Retina (tissue), 1 donor: Measurements from ENCODE around the gene ANK3.

ENCODE experiments used
- DNase-seq: peaks from one replicate; pipeline ENCODE4 v3.0.0-alpha.2; 2016

ANK3 gene

DNA sequence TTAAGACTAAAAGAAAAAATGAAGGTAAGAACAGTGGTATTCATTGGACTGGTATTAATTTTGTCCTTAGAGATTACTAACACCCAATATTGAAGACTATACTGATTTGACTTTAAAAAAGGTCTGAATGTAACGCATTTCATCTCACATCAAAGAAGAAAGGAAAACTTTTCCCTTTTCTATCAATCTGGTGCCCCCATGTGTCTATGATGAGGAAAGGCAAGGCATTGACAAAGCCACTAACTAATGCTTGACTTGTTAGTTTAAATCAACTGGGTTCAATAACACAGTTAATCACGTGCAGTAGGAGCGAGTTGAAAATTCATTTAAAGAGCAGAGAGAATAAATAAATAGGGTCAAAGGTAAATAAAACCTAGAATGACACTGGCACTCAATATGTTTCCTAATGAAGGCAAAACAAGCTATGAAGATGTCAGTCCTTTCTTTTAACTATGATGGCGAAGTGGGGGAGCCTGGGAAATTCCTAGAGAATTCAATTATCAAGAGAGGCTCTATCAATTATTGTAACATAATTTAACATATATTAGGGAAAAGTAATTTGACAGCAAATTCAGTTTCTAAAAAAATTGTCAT lies 180.9 kb downstream of the ANK3 start:
- no peak for DNase-seq

GRCh38 chr10:60207894-60208293 lies 181.8 kb downstream of the ANK3 start:
- no peak for DNase-seq

DNA sequence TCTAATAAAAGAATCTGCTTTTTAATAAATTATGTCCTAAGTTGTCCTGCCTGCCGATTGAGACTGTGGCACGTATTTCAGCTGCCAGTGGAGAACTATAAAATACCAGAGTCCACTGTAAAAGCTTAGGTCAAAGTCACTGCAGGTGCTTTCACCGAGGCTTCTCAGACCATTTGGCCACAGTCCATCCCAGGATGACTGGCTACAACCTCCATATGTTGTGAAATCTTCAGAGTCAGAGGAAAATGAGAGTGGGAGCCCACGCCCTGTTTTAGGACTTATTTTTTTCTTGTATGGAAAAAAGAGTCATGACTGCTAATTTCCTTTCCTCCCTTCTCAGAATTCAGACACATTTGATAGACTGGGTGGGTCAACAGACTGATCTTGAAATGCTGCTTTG lies 182.9 kb downstream of the ANK3 start:
- DNase-seq: no peak

GRCh38 chr10:60205741-60206140 lies 183.9 kb downstream of the ANK3 start:
- DNase-seq: no peak

- DNase-seq: no peak
Measured at GRCh38 chr10:60203993-60204618, 185.6 kb downstream of the ANK3 start.

GRCh38 chr10:60200682-60201053 lies 189.0 kb downstream of the ANK3 start:
- DNase-seq: no peak

GRCh38 chr10:60200012-60200681 lies 189.5 kb downstream of the ANK3 start:
- no peak for DNase-seq

GRCh38 chr10:60197206-60197605 lies 192.5 kb downstream of the ANK3 start:
- no peak for DNase-seq

DNA sequence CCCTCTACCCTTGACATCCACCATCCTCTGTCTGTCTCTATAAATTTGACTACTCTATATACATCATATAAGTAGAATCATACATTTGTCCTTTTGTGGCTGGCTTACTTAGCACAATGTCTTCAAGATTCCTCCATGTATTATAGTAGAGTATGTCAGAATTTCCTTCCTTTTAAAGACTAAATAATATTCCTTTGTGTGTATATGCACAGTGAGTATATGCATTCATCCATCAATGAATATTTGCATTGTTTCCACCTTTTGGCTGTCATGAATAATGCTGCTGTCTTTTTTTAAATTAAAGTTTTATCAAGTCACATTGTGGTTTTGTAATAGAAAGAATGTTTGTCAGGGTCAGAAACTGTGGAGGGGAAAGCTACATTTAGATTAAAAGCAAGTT lies 195.3 kb downstream of the ANK3 start:
- DNase-seq: no peak

GRCh38 chr10:60192946-60193345 lies 196.7 kb downstream of the ANK3 start:
- DNase-seq: no peak

GRCh38 chr10:60189861-60190475 lies 199.7 kb downstream of the ANK3 start:
- DNase-seq: no peak

- no peak for DNase-seq
Measured at GRCh38 chr10:60188548-60188947, 201.1 kb downstream of the ANK3 start.

GRCh38 chr10:60187691-60188090 lies 202.0 kb downstream of the ANK3 start:
- DNase-seq: no peak

GRCh38 chr10:60186315-60187071 lies 203.2 kb downstream of the ANK3 start:
- no peak for DNase-seq

- no peak for DNase-seq
Measured at GRCh38 chr10:60185421-60185820, 204.3 kb downstream of the ANK3 start.

DNA sequence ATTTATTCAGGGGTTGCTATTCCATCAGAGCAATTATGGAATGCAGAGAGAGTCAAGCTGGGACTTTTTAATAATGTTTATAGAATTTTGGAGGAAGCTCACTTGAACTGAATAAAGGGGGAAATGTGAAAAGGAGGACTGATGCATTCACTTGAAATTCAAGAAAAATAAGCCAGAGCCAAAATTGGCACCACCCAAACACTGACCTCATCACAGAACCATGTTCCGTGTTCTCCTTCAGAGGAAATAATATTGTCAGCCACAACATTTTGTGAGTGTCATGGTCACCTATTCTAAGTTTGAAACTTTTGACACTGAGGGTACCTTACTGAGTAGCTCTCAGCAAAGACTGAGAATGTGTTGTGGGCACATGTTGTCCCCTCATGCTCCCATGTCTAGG lies 207.0 kb downstream of the ANK3 start:
- no peak for DNase-seq

- no peak for DNase-seq
Measured at GRCh38 chr10:60176925-60177324, 212.8 kb downstream of the ANK3 start.

DNA sequence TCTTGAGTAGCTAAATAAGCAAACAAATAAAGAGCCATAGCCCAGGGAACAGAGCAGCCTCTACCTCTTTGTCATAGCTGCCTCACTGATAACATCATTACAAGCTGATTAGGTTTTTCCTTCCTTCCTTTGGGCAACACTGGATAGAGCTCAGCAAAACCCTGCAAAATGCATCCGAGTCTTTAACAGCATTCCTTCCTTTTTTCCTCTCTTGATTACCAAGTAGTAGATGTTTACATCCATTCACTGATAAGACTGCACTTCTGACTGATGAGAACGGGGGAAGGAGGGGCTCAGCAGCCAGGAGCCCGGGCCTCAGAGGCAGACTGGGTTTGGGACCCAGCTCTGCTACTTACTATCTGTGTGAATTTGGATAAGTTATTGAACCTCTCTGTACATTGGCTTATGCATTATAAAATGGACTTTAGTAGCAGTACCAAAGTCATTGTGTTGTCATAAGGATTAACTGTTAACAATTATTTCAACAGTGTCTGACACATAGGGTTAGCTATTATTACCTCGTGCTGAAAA lies 214.2 kb downstream of the ANK3 start:
- DNase-seq: no peak

- no peak for DNase-seq
Measured at GRCh38 chr10:60172363-60172990, 217.2 kb downstream of the ANK3 start.

DNA sequence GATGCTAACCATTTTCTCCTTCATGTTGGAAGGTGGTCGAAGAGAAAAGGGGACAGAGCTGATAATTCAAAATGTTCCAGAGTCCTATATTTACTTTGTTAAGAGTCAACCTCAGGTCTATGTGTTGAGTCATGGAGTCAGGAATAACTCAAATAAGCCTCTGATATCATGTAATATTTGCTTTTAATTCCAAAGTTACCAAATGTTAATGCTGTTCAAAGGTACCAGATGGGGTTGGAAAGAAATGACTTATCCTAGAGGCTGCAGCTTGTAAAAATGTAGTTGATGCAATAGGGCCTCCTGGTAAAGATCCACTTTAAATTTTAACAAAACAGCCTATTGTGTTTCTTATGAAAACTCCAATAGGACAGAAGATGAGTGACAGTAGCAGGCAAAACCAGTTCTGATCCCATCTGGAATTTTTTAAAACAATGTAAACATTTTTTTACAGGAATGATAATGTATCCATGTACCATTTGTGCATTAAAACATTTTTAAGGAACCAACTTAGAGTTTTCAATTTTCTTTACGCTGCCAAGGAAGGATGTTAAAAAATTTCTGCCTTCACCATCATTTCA lies 218.2 kb downstream of the ANK3 start:
- no peak for DNase-seq

GRCh38 chr10:60170250-60170649 lies 219.4 kb downstream of the ANK3 start:
- DNase-seq: no peak

DNA sequence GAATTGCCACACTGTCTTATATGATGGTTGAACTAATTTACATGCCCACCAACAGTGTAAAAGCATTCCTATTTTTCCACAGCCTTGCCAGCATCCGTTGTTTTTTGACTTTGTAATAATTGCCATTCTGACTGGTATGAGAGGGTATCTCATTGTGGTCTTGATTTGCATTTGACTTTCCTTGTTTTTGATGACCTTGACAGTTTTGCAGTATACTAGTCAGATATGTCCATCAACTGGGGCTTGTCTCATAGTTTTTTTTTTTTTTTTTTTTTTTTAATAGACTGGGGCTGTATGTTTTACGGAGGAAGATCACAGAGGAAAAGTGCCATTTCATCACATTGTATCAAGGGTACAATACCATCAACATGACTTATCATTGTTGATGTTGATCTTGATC lies 220.6 kb downstream of the ANK3 start:
- DNase-seq: no peak
